ENCODE results near the gene PRPF19. TPM values are rescaled to one million over a fixed set of nuclear protein-coding genes. Genes with fewer than 3 reads are reported as not detected.

PRPF19 gene
- total and polyA plus RNA-seq, 10 of the 15 experiments (the other 5 are each of a cell fraction or from before 2014, with no cell fraction given): 8.7 to 170 (median 61.3) TPM

DNA sequence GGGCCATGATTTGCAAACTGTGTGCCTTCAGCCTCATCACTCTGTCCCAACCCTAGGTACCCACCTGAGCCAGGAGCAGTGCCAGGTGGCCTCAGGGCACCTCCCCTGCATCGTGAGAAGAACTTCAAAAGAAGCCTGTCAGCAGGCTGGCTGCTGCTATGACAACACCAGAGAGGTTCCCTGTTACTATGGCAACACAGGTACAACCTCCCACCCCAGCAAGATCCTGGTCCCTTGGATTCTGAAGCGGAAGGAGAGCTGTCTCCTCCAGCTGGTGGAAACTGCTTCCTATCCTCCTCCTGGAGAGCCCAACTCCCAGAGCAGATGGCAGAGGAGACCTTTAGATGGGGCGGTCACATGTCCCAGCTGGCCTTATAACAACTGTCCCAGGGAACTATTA is 36.1 kb downstream of the PRPF19 start:
- CTCF ChIA-PET: interaction anchor here (0.7 to 1.0 kb wide), 2 partner anchors 14 to 260 kb away, joined by 3 read pairs; no protein-coding TSS in a partner anchor
- intact Hi-C loops (cut with micrococcal nuclease; ENCODE audit: unreplicated experiment): no loop called here

DNA sequence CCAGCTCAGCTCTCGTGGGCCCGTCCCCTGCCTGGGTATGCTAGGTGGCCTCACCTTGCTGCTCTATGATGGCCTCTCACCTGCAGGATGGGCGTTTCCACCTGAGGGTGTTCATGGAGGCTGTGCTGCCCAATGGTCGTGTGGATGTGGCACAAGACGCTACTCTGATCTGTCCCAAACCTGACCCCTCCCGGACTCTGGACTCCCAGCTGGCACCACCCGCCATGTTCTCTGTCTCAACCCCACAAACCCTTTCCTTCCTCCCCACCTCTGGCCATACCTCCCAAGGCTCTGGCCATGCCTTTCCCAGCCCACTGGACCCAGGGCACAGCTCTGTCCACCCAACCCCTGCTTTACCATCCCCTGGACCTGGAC is 36.9 kb downstream of the PRPF19 start:
- ChIA-PET RAD21 (ENCODE audit: unreplicated experiment) (interaction anchor here (1.8 kb wide), 1 partner anchor 38 kb away, joined by 7 read pairs; no protein-coding TSS in a partner anchor), POLR2A (no interaction called here), CTCF (interaction anchor here (0.9 to 1.6 kb wide), 3 partner anchors 18 to 168 kb away, joined by 3 to 4 read pairs (median 3); no protein-coding TSS in a partner anchor), SMC1A (ENCODE audit: uncharacterized antibody, unreplicated experiment) (interaction anchor here (1.2 to 1.3 kb wide), 2 partner anchors 9 to 18 kb away, joined by 3 to 4 read pairs; no protein-coding TSS in a partner anchor)
- no peaks in the 10 kb centered on the region for H3K79me2 ChIP-seq (ENCODE audit: control insufficient read depth, insufficient read depth, low read length)
- FAIRE-seq (no peak), ATAC-seq (no peak), DNase-seq (ENCODE audit: low read depth, low spot score) (no peak)
- no peaks in the 10 kb centered on the region for H3K9me3 ChIP-seq (replicated peaks; ENCODE audit: control insufficient read depth, insufficient read depth, low read length)
- no peak overlapping the region for H3K4me2 ChIP-seq (ENCODE audit: control insufficient read depth, insufficient read depth)
- intact Hi-C loops (cut with micrococcal nuclease; ENCODE audit: unreplicated experiment) (no loop called here), in situ Hi-C loops (cut with MboI) (no loop called here)
- H3K9ac ChIP-seq (ENCODE audit: control insufficient read depth, insufficient read depth, low read length): no peak overlapping the region
- 61% methylated on average over 7 of the region's 7 CpGs for WGBS (ENCODE audit: insufficient coverage, insufficient replicate concordance, low lambda C conversion rate, missing lambda C conversion rate)
- TF ChIP-seq TCF12 (IDR thresholded peaks at IDR 0.05; ENCODE audit: low read depth, low read length) (no peak), BHLHE40 (IDR thresholded peaks at IDR 0.05; ENCODE audit: borderline replicate concordance in 1 of 2, low read depth in 2 of 2, low read length in 1 of 2) (no peak)
- H3K4me3 ChIP-seq: no peak overlapping the region
- BruUV-seq (replicated peaks): no TSS peak
- no peaks in the 10 kb centered on the region for H3K36me3 ChIP-seq (ENCODE audit: control insufficient read depth in 2 of 2, insufficient read depth in 2 of 2, low read length in 1 of 2)
- no peaks in the 10 kb centered on the region for H4K20me1 ChIP-seq (ENCODE audit: control insufficient read depth, insufficient read depth)
- H3K27me3 ChIP-seq (replicated peaks in 1 of 2; ENCODE audit: control insufficient read depth in 2 of 2, insufficient read depth in 2 of 2, low read length in 1 of 2): no peaks in the 10 kb centered on the region
- no peaks in the 10 kb centered on the region for H3K4me1 ChIP-seq (ENCODE audit: control insufficient read depth, insufficient read depth, low read length)
- H3K27ac ChIP-seq (ENCODE audit: control insufficient read depth, insufficient read depth): no peak overlapping the region
- no peak overlapping the region for H2AFZ ChIP-seq (ENCODE audit: control insufficient read depth, low read depth, low read length)

More for the DNA sequence above, 36.1 kb downstream of the PRPF19 start:
- H4K20me1 ChIP-seq (ENCODE audit: control insufficient read depth, insufficient read depth): no peaks in the 10 kb centered on the region
- TF ChIP-seq KLF5 (IDR thresholded peaks at IDR 0.05; ENCODE audit: partially characterized antibody) (no peak), SREBF1 (IDR thresholded peaks at IDR 0.05; ENCODE audit: low read length) (no peak), GATAD2B (conservative IDR thresholded peaks at IDR 0.05; ENCODE audit: low read depth) (no peak), CHD2 (IDR thresholded peaks at IDR 0.05; ENCODE audit: borderline replicate concordance, low read depth, low read length) (no peak), POLR2AphosphoS5 (IDR thresholded peaks at IDR 0.05; ENCODE audit: low read length) (no peak), BMI1 (IDR thresholded peaks at IDR 0.05; ENCODE audit: borderline replicate concordance) (peak; percentile 37; the same call in 1 of the 2 replicates), STAT3 (IDR thresholded peaks at IDR 0.05; ENCODE audit: low read depth, low read length) (no peak), HDAC2 (IDR thresholded peaks at IDR 0.05) (no peak)
- no peaks in the 10 kb centered on the region for H3K4me1 ChIP-seq (ENCODE audit: control insufficient read depth, insufficient read depth, low read length)
- ATAC-seq (no peak), DNase-seq (ENCODE audit: low read depth, low spot score) (no peak), FAIRE-seq (no peak)
- no peaks in the 10 kb centered on the region for H3K79me2 ChIP-seq (ENCODE audit: control insufficient read depth, insufficient read depth, low read length)
- H3K27ac ChIP-seq (ENCODE audit: control insufficient read depth, insufficient read depth): no peak overlapping the region
- H3K4me2 ChIP-seq (ENCODE audit: control insufficient read depth, insufficient read depth): no peak overlapping the region
- no peak overlapping the region for H2AFZ ChIP-seq (ENCODE audit: control insufficient read depth, low read depth, low read length)
- BruUV-seq (replicated peaks): no TSS peak
- 31% methylated on average over 3 of the region's 3 CpGs for WGBS (ENCODE audit: insufficient coverage, insufficient replicate concordance, low lambda C conversion rate, missing lambda C conversion rate)
- RAD21 ChIA-PET (ENCODE audit: unreplicated experiment): no interaction called here
- POLR2A ChIA-PET: no interaction called here
- no peak overlapping the region for H3K9ac ChIP-seq (ENCODE audit: control insufficient read depth, insufficient read depth, low read length)
- in situ Hi-C loops (cut with MboI): no loop called here
- H3K9me3 ChIP-seq (replicated peaks; ENCODE audit: control insufficient read depth, insufficient read depth, low read length): no peaks in the 10 kb centered on the region
- no peaks in the 10 kb centered on the region; a peak in 2 of 4 replicates for H3K36me3 ChIP-seq (ENCODE audit: control insufficient read depth in 2 of 2, insufficient read depth in 2 of 2, low read length in 1 of 2)
- H3K27me3 ChIP-seq (replicated peaks in 1 of 2; ENCODE audit: control insufficient read depth in 2 of 2, insufficient read depth in 2 of 2, low read length in 1 of 2): no peaks in the 10 kb centered on the region
- SMC1A ChIA-PET (ENCODE audit: uncharacterized antibody, unreplicated experiment): interaction anchor here (1.2 kb wide), 1 partner anchor 17 kb away, joined by 4 read pairs; no protein-coding TSS in a partner anchor
- H3K4me3 ChIP-seq: no peak overlapping the region

Measured in GM12878 (cell line).